ENCODE measurements around the gene TNNT2. TPM values are rescaled to one million over a fixed set of nuclear protein-coding genes. Genes with fewer than 3 reads are reported as not detected.

TNNT2 gene
- total RNA-seq, 2 donors from 2014 or later: 2.4 to 4.2 TPM

DNA sequence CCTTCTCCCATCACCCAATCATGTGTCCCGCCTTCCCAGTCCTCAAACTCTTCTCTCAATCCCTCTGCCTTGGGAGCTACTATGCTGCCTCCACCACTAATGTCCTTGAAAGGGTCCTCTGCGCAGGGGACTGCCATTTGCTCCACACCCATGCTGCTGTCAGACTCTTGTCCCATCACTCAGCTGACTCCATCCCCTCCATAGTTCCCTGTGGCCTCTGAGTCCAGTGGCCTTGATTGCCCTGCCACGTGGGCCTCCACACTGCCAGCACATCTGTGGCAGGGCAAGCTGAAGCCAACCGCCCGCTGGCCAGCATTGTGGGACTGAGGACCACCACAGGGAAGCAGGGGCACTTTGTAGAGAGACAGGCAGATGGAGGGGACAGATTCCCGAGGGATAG, 1.3 kb upstream of the TNNT2 start:
- H3K27me3 ChIP-seq: peaks cover 8% of the 10 kb centered on the region
- no peaks in the 10 kb centered on the region for H3K9me3 ChIP-seq
- H3K27ac ChIP-seq: no peak overlapping the region
- intact Hi-C loops (cut with DNase I): loop anchor here (5.0 kb wide), 1 partner anchor 38 kb away; no protein-coding TSS in a partner anchor
- no peak overlapping the region for H3K9ac ChIP-seq (ENCODE audit: low read depth in 2 of 2, low read length in 2 of 2)
- H3K4me3 ChIP-seq: no peak overlapping the region
- no peaks in the 10 kb centered on the region for H3K36me3 ChIP-seq
- DNase-seq: no peak
- no peaks in the 10 kb centered on the region for H3K4me1 ChIP-seq
- TF ChIP-seq, protein P1, sequence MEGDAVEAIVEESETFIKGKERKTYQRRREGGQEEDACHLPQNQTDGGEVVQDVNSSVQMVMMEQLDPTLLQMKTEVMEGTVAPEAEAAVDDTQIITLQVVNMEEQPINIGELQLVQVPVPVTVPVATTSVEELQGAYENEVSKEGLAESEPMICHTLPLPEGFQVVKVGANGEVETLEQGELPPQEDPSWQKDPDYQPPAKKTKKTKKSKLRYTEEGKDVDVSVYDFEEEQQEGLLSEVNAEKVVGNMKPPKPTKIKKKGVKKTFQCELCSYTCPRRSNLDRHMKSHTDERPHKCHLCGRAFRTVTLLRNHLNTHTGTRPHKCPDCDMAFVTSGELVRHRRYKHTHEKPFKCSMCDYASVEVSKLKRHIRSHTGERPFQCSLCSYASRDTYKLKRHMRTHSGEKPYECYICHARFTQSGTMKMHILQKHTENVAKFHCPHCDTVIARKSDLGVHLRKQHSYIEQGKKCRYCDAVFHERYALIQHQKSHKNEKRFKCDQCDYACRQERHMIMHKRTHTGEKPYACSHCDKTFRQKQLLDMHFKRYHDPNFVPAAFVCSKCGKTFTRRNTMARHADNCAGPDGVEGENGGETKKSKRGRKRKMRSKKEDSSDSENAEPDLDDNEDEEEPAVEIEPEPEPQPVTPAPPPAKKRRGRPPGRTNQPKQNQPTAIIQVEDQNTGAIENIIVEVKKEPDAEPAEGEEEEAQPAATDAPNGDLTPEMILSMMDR (IDR thresholded peaks at IDR 0.05): no peak

DNA sequence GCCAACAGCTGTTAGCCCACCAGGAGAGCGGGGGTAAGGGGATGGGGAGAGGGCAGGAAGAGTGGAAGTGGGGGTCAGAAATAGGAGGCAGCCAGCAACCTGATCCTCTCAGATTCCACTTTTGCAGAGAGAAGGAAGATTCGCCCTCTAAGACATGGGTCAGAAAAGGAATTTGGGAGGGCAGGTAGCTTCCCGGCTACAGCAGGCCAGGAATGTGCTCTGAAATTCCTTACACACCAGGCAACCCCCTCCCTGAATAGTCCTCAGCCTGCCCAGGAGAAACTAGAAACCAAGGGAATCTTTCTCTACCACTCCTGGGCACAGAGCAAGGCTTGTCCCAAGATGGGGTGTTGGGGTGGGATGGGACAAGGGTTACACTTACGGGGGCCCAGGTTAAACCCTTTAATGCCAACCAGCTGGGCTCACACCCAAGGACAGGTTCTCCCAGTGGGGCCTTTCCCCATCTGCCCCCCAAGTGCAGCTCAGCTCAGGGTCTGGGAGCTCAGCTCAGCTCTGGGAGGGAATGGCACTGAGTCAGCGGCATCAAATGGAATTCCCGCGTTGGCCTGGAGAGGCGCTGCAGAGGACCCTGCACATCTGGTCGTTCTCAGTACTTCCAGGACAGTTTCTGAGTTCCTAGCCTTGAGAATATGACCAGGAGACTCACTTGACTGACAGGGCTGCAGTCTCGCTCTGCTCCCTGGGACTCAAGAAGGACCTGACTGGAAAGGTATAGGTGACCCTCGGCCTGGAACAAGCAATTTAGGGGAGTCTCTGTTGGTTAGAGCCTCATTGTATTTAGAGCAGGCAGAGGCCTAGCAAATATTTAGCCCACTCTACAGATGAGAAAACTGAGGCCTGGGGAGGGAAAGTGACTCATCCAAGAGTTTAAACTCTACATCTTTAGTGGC, 761 bp downstream of the TNNT2 start:
- Histone ChIP-seq H3K9me3 (no peaks in the 10 kb centered on the region), H3K27ac (no peak overlapping the region), H3K4me3 (no peak overlapping the region), H3K27me3 (peaks cover 8% of the 10 kb centered on the region), H3K4me1 (no peaks in the 10 kb centered on the region), H3K9ac (ENCODE audit: low read depth in 2 of 2, low read length in 2 of 2) (no peak overlapping the region), H3K36me3 (no peaks in the 10 kb centered on the region)
- TF ChIP-seq, protein P1 (IDR thresholded peaks at IDR 0.05): peak; percentile 44
- intact Hi-C loops (cut with DNase I): loop anchor here (5.0 kb wide), 1 partner anchor 41 kb away; no protein-coding TSS in a partner anchor
- DNase-seq: peak; percentile 42

GRCh38 chr1:201376107-201376463, 1.4 kb downstream of the TNNT2 start:
- intact Hi-C loops (cut with DNase I): loop anchor here (5.0 kb wide), 1 partner anchor 41 kb away; no protein-coding TSS in a partner anchor

GRCh38 chr1:201375169-201375568, 2.3 kb downstream of the TNNT2 start:
- Histone ChIP-seq H3K27me3 (peaks cover 8% of the 10 kb centered on the region), H3K9me3 (no peaks in the 10 kb centered on the region), H3K4me1 (no peaks in the 10 kb centered on the region), H3K4me3 (no peak overlapping the region), H3K9ac (ENCODE audit: low read depth in 2 of 2, low read length in 2 of 2) (no peak overlapping the region), H3K36me3 (no peaks in the 10 kb centered on the region), H3K27ac (no peak overlapping the region)
- intact Hi-C loops (cut with DNase I): loop anchor here (5.0 kb wide), 1 partner anchor 42 kb away; no protein-coding TSS in a partner anchor
- DNase-seq: no peak
- TF ChIP-seq, protein P1 (IDR thresholded peaks at IDR 0.05): no peak

More at GRCh38 chr1:201376107-201376463, 1.4 kb downstream of the TNNT2 start:
- no peak overlapping the region for H3K4me3 ChIP-seq
- H3K27me3 ChIP-seq: peaks cover 8% of the 10 kb centered on the region
- no peak for DNase-seq
- H3K4me1 ChIP-seq: no peaks in the 10 kb centered on the region
- no peak overlapping the region for H3K27ac ChIP-seq
- H3K9me3 ChIP-seq: no peaks in the 10 kb centered on the region
- no peak overlapping the region for H3K9ac ChIP-seq (ENCODE audit: low read depth in 2 of 2, low read length in 2 of 2)
- TF ChIP-seq, protein P1 (IDR thresholded peaks at IDR 0.05): no peak
- no peaks in the 10 kb centered on the region for H3K36me3 ChIP-seq

GRCh38 chr1:201374364-201374763, 3.1 kb downstream of the TNNT2 start:
- H3K9ac ChIP-seq (ENCODE audit: low read depth in 2 of 2, low read length in 2 of 2): no peak overlapping the region
- no peak overlapping the region for H3K27ac ChIP-seq
- intact Hi-C loops (cut with DNase I): no loop called here
- H3K27me3 ChIP-seq: peaks cover 8% of the 10 kb centered on the region
- no peak overlapping the region for H3K4me3 ChIP-seq
- H3K36me3 ChIP-seq: no peaks in the 10 kb centered on the region
- TF ChIP-seq, protein P1 (IDR thresholded peaks at IDR 0.05): no peak
- H3K9me3 ChIP-seq: no peaks in the 10 kb centered on the region
- no peak for DNase-seq
- no peaks in the 10 kb centered on the region for H3K4me1 ChIP-seq
